Measurements from ENCODE around the gene FKBP10. TPM values are rescaled to one million over a fixed set of nuclear protein-coding genes. Genes with fewer than 3 reads are reported as not detected.

Gene FKBP10
- 166 TPM for total RNA-seq
- 84.5 TPM for polyA plus RNA-seq

- Histone ChIP-seq H3K27ac (ENCODE audit: low read depth) (peak within 1 kb of the TSS; percentile 51), H3K4me3 (ENCODE audit: low read depth, low read length) (peak within 1 kb of the TSS; percentile 83), H3K4me1 (ENCODE audit: insufficient read depth) (no peaks in the 10 kb centered on the region), H3K36me3 (ENCODE audit: insufficient read depth) (no peaks in the 10 kb centered on the region)
- 2% methylated on average over 34 of the region's 35 CpGs for WGBS
- DNase-seq (ENCODE audit: extremely low spot score) = peak; percentile 77
Measured at GRCh38 chr17:41812381-41813151, at the start of gene FKBP10. FKBP10 (plus strand) TSS chr17:41813004; CDS start chr17:41813035, 31 bp downstream.

DNA sequence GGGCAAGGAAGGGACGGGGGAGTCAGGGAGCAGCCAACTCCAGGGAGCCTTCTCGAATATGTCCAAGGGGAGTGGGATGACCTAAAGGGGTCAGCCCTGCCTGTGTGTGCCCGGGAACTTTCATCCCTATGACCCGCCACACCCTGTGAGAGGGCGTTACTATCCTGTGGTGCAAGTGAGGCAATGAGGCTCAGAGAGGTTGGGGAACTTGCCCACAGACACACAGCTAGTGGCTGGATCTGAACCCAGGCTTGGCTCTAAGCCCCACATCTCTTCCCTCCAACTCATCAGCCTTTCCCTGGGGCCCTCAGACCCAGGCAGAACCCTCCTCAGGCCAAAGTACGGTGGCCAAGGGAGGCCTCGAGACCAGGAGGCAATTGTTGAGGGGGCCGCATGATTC, 49.5 kb upstream of the FKBP10 start:
- WGBS = 92% methylated on average over 8 of the region's 8 CpGs
- H3K36me3 ChIP-seq (ENCODE audit: insufficient read depth) = peaks cover 5% of the 10 kb centered on the region
- no peaks in the 10 kb centered on the region for H3K4me1 ChIP-seq (ENCODE audit: insufficient read depth)
- H3K27ac ChIP-seq (ENCODE audit: low read depth) = no peak overlapping the region
- DNase-seq (ENCODE audit: extremely low spot score) = no peak
- H3K4me3 ChIP-seq (ENCODE audit: low read depth, low read length) = no peak overlapping the region

DNA sequence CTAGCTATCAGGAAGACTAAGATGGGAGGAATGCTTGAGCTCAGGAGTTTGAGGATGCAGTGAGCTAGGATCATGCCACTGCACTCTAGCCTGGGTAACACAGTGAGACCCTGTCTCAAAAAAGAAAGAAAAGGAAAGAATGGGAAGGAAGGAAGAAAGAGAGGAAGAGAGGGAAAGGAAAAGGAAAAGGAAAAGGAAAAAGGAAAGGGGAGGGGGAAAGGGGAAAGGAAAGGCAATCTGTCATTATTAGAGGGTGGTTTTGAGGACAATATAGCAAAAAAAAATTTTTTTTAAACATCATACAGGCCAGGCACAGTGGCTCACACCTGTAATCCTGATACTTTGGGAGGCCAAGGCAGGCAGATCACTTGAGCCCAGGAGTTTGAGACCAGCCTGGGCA, 46.7 kb upstream of the FKBP10 start:
- Histone ChIP-seq H3K36me3 (ENCODE audit: insufficient read depth) (peaks cover 7% of the 10 kb centered on the region), H3K4me1 (ENCODE audit: insufficient read depth) (no peaks in the 10 kb centered on the region)

GRCh38 chr17:41767324-41768042, 45.3 kb upstream of the FKBP10 start:
- no peak overlapping the region for H3K4me3 ChIP-seq (ENCODE audit: low read depth, low read length)
- H3K4me1 ChIP-seq (ENCODE audit: insufficient read depth) = no peaks in the 10 kb centered on the region
- no peak overlapping the region for H3K27ac ChIP-seq (ENCODE audit: low read depth)
- WGBS = 94% methylated on average over 18 of the region's 18 CpGs
- H3K36me3 ChIP-seq (ENCODE audit: insufficient read depth) = peaks cover 7% of the 10 kb centered on the region
- no peak for DNase-seq (ENCODE audit: extremely low spot score)

More for the DNA sequence above, 46.7 kb upstream of the FKBP10 start:
- DNase-seq (ENCODE audit: extremely low spot score) = no peak
- Histone ChIP-seq H3K27ac (ENCODE audit: low read depth) (no peak overlapping the region), H3K4me3 (ENCODE audit: low read depth, low read length) (no peak overlapping the region)

GRCh38 chr17:41768682-41769288, 44.0 kb upstream of the FKBP10 start:
- no peak overlapping the region for H3K4me3 ChIP-seq (ENCODE audit: low read depth, low read length)
- H3K4me1 ChIP-seq (ENCODE audit: insufficient read depth) = no peaks in the 10 kb centered on the region
- peaks cover 7% of the 10 kb centered on the region for H3K36me3 ChIP-seq (ENCODE audit: insufficient read depth)
- no peak overlapping the region for H3K27ac ChIP-seq (ENCODE audit: low read depth)
- DNase-seq (ENCODE audit: extremely low spot score) = no peak
- 93% methylated on average over 23 of the region's 23 CpGs for WGBS

DNA sequence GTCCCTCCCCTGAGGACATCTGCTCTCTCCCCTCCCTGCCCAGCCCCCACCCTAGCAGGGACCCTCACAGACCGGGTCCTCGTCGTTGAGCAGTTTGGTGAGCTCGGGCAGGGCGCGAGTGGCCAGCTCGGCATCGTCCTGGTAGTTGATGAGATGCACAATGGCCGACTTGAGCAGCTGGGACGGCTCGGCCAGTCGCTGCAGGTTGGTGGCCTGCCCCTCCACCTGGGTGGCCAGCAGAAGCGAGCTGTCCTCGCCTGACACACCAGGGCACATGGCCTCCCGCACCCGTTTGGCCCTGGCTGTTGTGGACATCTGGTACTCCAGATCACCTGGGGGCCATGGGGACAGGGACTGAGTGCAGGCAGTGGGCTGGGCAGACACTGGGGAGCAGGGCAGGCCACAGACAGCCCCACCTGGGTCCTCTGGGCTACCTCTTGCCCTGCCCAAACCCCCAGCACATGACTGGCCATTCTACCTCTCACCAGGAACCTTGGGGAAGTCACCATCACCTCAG, 43.4 kb upstream of the FKBP10 start:
- Histone ChIP-seq H3K36me3 (ENCODE audit: insufficient read depth) (peaks cover 7% of the 10 kb centered on the region), H3K4me3 (ENCODE audit: low read depth, low read length) (no peak overlapping the region), H3K27ac (ENCODE audit: low read depth) (no peak overlapping the region), H3K4me1 (ENCODE audit: insufficient read depth) (no peaks in the 10 kb centered on the region)
- no peak for DNase-seq (ENCODE audit: extremely low spot score)
- 87% methylated on average over 16 of the region's 16 CpGs for WGBS

DNA sequence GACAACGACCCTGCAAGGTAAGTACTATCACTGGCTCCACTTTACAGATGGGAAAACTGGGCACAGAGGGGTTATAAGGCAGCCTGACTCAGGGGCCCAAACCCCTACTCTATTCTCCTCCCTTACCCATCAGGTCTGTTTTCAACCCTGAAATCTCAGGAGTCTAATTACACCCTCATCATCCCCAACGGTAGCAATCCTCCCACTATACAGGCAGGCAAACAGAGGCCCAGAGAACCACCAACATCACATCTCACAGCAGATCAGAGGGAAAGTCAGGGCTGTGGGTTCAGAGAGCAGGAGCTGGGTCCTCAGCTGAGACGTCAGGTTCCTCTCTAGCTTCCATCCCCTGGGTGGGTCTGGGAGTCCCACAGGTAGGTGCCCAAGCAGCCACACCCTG, 42.8 kb upstream of the FKBP10 start:
- Histone ChIP-seq H3K4me3 (ENCODE audit: low read depth, low read length) (no peak overlapping the region), H3K27ac (ENCODE audit: low read depth) (no peak overlapping the region), H3K4me1 (ENCODE audit: insufficient read depth) (no peaks in the 10 kb centered on the region), H3K36me3 (ENCODE audit: insufficient read depth) (peaks cover 4% of the 10 kb centered on the region)
- 92% methylated on average over 3 of the region's 3 CpGs for WGBS
- DNase-seq (ENCODE audit: extremely low spot score) = no peak

- Histone ChIP-seq H3K4me3 (ENCODE audit: low read depth, low read length) (no peak overlapping the region), H3K27ac (ENCODE audit: low read depth) (no peak overlapping the region), H3K4me1 (ENCODE audit: insufficient read depth) (no peaks in the 10 kb centered on the region), H3K36me3 (ENCODE audit: insufficient read depth) (peaks cover 4% of the 10 kb centered on the region)
- no peak for DNase-seq (ENCODE audit: extremely low spot score)
- WGBS = 89% methylated on average over 17 of the region's 17 CpGs
Measured at GRCh38 chr17:41771389-41772206, 41.2 kb upstream of the FKBP10 start.

DNA sequence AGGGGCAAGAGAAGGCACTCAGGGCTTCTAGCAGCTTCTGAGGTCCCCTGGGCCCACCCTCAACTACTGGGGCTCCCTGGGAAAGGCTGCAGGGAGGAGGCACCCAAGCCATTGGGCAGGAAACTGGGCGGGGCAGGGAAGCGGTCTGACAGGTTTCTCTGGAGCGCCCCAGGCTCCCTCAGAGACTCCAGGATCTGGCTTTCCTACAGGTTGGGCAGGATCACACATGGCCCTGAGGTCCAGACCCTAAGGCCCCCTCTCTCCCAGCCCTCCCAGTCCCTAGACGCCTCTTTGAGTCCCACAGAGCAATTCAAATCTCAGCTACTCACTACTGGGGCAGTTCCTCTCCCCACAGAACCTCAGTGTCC, 40.6 kb upstream of the FKBP10 start:
- Histone ChIP-seq H3K4me3 (ENCODE audit: low read depth, low read length) (no peak overlapping the region), H3K27ac (ENCODE audit: low read depth) (no peak overlapping the region), H3K4me1 (ENCODE audit: insufficient read depth) (no peaks in the 10 kb centered on the region), H3K36me3 (ENCODE audit: insufficient read depth) (peaks cover 4% of the 10 kb centered on the region)
- WGBS = 89% methylated on average over 4 of the region's 4 CpGs
- DNase-seq (ENCODE audit: extremely low spot score) = no peak

GRCh38 chr17:41772586-41773189, 40.1 kb upstream of the FKBP10 start:
- Histone ChIP-seq H3K4me1 (ENCODE audit: insufficient read depth) (no peaks in the 10 kb centered on the region), H3K4me3 (ENCODE audit: low read depth, low read length) (no peak overlapping the region), H3K36me3 (ENCODE audit: insufficient read depth) (peaks cover 4% of the 10 kb centered on the region), H3K27ac (ENCODE audit: low read depth) (peak overlapping the region; percentile 38)
- WGBS = 90% methylated on average over 19 of the region's 19 CpGs
- DNase-seq (ENCODE audit: extremely low spot score) = no peak

DNA sequence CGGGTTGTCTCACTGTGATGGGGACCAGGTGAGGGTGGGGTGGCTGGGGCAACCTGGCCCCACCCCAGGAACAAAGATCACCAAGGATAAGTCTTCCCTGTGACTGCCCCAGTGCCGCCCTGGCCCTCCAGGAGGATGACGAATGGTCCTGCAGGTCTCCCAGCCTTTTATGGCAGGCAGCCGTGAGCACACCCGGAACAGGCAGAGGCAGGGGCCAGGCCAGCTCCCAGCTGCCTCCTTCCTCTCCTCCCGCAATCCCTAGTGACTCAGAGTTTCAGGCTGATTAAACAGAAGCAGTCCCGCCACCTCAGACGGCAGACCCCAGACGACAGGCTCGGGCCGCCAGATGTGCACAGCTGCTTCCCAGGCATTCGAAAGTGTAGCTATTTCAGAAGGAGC, 39.6 kb upstream of the FKBP10 start:
- Histone ChIP-seq H3K36me3 (ENCODE audit: insufficient read depth) (peaks cover 4% of the 10 kb centered on the region), H3K4me3 (ENCODE audit: low read depth, low read length) (no peak overlapping the region), H3K27ac (ENCODE audit: low read depth) (no peak overlapping the region), H3K4me1 (ENCODE audit: insufficient read depth) (no peaks in the 10 kb centered on the region)
- DNase-seq (ENCODE audit: extremely low spot score) = no peak
- WGBS = 36% methylated on average over 12 of the region's 12 CpGs

GRCh38 chr17:41773731-41774193, 39.0 kb upstream of the FKBP10 start:
- 53% methylated on average over 8 of the region's 8 CpGs for WGBS
- H3K4me3 ChIP-seq (ENCODE audit: low read depth, low read length) = no peak overlapping the region
- DNase-seq (ENCODE audit: extremely low spot score) = no peak
- H3K36me3 ChIP-seq (ENCODE audit: insufficient read depth) = peaks cover 3% of the 10 kb centered on the region
- no peaks in the 10 kb centered on the region for H3K4me1 ChIP-seq (ENCODE audit: insufficient read depth)
- no peak overlapping the region for H3K27ac ChIP-seq (ENCODE audit: low read depth)
